HG02759 (cell line): ENCODE measurements around the gene RPS4Y1.

Experiments
- ATAC-seq: cut with Tn5 transposase; IDR thresholded peaks from one replicate; pipeline ENCODE4 v1.9.1; 2021; ENCODE audit warnings: mild to moderate bottlenecking, moderate library complexity; ENCODE audit not compliant: unreplicated experiment

RPS4Y1 gene

DNA sequence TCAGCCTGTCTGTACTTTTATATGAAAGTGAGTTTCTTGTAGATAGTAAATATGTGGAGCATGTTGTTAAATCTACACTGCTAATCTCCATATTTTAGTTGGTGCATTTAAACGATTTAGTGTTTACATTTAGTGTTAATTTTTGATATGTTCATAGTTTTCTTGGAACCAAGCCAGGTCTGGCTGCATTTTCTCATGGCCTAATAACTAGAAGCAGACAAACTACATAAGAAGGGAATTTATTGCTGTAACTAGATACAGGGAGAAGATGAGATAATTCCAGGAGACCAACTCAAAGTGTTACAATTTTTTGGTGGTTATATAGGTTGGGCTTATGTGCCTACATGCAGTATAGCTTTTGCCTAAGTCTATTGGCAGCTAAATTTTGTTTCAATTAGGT lies 32.8 kb downstream of the RPS4Y1 start:
- ATAC-seq: no peak

DNA sequence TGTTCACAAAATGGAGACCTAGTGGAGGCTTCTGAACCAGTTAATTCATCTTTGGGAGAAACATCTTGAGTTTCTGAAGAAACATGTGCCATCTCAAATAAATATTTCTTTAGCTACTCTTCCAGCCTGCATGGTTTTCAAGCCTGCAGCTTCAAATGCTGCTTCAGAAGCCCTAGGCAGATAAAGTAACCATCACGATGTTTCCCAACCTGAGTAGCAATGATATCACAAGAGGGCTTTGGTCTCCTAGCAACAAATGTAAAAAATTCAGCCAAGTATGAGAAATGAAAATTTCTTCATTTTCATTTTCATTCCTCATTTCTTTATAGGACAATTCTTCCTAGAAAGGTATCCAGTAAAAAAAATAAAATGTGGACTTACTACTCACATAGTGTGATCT lies 42.2 kb downstream of the RPS4Y1 start:
- no peak for ATAC-seq

DNA sequence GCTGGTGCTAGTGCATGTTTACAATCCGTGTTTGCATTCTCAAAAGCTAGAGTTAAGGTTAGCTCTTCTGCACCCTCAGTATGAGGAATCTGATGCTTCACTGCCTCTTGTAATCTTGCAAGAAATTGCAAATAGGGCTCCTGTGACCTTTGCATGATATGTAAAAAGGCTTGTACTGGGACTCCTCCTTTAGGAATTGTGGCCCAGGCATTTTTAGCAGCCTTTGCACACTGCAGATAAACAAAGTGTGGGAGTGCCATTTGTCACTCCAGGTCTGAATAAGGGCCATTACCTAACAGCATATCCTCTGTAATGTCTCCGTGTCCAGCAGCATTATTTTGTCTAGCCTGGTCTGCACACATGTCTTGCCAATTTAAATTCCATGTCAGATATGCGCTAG lies 44.5 kb downstream of the RPS4Y1 start:
- no peak for ATAC-seq

DNA sequence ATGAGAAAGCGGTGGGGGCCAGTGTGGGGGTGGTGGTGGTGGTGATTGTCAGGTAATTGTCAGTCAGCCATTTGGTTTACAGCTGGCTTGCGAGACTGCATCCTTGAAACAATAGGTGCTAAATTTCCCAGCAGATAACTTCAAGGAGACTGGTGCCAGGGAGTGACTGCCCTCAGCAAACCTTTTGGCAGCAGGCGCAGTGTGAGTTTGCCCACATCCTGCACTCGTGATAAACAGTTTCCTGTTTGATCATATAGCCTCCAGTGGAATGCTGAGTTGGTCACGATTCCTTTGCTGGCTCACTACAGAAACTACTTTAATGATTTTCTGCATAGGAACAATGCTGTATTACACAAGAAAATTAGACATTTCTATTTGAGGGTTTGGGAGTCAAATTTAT lies 46.0 kb downstream of the RPS4Y1 start:
- no peak for ATAC-seq

DNA sequence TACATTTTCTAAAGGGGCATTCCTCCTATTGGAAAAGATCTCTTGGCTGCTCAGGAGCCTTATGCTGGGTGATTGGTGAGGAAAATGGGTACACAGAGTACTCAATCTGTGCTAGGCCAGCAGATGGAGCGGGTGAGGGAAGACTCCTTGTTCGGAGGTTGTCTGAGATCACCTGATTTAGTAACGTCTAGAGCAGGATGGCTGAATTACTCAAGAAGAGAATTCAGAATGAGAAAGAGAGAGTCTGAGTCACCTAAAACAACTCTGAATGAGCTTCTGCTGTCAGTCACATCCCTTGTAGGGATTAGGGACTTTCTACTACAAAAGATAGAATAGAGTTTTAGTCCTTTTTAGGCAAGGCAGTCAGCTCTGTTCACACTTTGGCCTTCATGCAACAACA lies 46.6 kb downstream of the RPS4Y1 start:
- peak; percentile 89 for ATAC-seq

DNA sequence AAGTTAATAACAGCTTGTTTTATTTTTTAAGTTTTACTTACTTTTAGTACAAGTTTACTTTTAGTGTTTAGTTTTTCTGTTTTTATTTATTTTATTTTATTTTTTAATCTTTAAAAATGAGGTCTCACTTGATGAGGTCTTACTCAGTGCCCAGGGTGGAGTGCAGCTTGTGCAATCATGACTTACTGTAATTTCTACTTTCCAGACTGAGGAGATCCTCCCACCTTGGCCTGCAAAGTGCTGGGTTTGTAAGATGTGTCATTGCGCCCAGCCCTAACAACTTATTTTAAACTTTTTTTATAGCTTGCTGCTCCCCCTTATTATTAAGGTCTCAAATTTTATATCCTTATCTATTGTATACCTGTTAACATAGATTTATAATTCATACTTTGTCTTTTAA lies 52.1 kb downstream of the RPS4Y1 start:
- ATAC-seq: no peak

DNA sequence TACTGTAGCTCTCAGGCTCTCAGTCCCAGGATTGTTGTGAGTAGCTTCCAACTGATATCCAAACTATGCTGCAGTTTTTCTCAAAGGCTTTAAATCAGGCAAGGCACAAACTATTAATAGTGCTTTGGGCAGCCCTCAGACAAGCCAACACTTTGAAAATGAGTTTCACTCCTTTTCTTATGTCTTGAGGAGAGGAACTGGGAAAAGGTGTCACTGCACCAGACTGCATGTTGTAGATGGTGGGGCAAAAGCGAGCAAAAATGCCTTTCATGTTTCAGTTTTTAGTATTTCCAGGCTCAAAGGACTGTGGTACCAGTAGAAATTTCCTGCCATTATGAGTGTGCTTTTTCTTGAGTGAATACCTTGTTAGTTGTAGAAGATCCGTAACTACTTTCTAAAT lies 54.6 kb downstream of the RPS4Y1 start:
- ATAC-seq: peak; percentile 49

DNA sequence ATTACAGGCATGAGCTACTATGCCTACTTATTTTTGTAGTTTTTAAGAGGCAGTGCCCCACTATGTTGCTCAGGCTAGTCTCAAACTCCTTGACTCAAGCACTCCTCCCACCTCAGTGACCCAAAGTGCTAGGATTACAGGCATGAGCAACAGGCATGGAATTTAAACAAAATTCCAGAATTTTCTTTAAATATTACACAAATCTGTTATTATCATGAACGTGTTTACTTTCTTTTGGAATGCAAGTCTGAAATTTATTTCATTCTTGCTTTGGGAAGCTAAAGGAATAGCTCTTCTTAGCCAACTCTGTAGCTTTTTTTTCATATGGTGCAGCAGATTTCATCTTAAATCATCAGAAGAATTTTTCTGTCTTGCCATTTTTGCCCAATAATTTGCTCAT lies 66.0 kb downstream of the RPS4Y1 start:
- ATAC-seq: no peak

DNA sequence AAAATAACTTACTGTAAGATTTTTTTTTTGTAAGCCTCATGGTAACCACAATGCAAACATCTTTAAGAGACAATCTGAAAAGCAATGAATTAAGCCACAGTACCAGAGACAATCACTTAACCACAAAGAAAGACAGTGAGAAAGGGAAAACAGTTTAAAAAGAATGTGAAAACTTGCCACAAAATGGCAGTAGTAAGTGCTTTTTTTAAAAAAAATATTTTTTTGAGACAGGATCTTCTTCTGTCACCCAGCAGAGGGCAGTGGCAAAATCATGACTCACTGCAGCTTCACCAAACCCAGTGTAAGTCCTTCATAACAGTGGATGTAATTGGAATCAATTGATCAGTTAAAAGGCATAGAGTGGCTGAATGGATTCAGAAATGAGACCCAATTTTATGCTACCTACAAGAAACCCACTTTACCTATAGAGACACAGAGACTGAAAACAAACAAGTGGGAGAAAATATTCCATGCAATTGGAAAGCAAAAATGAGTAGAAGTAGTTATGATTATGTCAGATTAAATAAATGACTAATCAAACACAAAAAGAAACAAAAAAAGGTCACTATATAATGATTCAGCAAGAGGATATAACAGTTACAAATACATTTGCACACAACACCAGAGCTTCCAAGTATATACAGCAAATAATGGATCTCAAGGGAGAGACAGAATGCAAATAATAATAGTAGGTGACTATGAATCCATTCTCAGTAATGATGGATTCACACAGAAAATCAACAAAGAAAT lies 71.8 kb downstream of the RPS4Y1 start:
- ATAC-seq: peak; percentile 74
